Hepatocyte (in vitro differentiated cells): Measurements from ENCODE around the gene DEK. TPM values are rescaled to one million over a fixed set of nuclear protein-coding genes. Genes with fewer than 3 reads are reported as not detected.
"Not testable (repeated sequence)": the region's sequence is repeated elsewhere in the genome, so short reads cannot be mapped to it uniquely, and the experiment has no call there.

Source experiments
- DNase-seq: peaks from one replicate; pipeline ENCODE4 v3.0.0-alpha.2; 2016; ENCODE audit warnings: low spot score
- H2AFZ ChIP-seq: fragments of 200-600 bp; sonication (generic); 2 replicates; pipeline ENCODE4 v1.6.0; 2016; ENCODE audit warnings: antibody characterized with exemption, mild to moderate bottlenecking
- H3K27ac ChIP-seq: fragments of 200-600 bp; sonication (generic); 2 replicates; pipeline ENCODE4 v1.5.1; 2016; ENCODE audit warnings: mild to moderate bottlenecking
- H3K27me3 ChIP-seq: fragments of 200-600 bp; sonication (generic); 2 replicates; pipeline ENCODE4 v1.6.1; 2016
- H3K36me3 ChIP-seq: fragments of 200-600 bp; sonication (generic); replicated peaks from 2 replicates; pipeline ENCODE4 v1.5.1; 2016; ENCODE audit warnings: low read depth; ENCODE audit not compliant: insufficient read depth
- H3K4me1 ChIP-seq: fragments of 200-600 bp; sonication (generic); 2 replicates; pipeline ENCODE4 v1.5.1; 2016; ENCODE audit warnings: mild to moderate bottlenecking, moderate library complexity; ENCODE audit not compliant: insufficient read depth
- H3K4me2 ChIP-seq: fragments of 200-600 bp; sonication (generic); 2 replicates; pipeline ENCODE4 v1.6.0; 2016
- H3K4me3 ChIP-seq: fragments of 200-600 bp; sonication (generic); 2 replicates; pipeline ENCODE4 v1.5.1; 2016; ENCODE audit warnings: mild to moderate bottlenecking
- H3K79me2 ChIP-seq: fragments of 200-600 bp; sonication (generic); 2 replicates; pipeline ENCODE4 v1.6.0; 2017; ENCODE audit warnings: mild to moderate bottlenecking
- H3K9me2 ChIP-seq: fragments of 200-600 bp; sonication (generic); replicated peaks from 2 replicates; pipeline ENCODE4 v1.6.0; 2017; ENCODE audit warnings: mild to moderate bottlenecking; ENCODE audit not compliant: insufficient read depth
- H3K9me3 ChIP-seq: fragments of 200-600 bp; sonication (generic); 2 replicates; pipeline ENCODE4 v1.5.1; 2016; ENCODE audit warnings: low read depth, mild to moderate bottlenecking
- H4K20me1 ChIP-seq: fragments of 200-600 bp; sonication (generic); 2 replicates; pipeline ENCODE4 v1.6.0; 2016; ENCODE audit warnings: mild to moderate bottlenecking; ENCODE audit not compliant: insufficient read depth, poor library complexity, severe bottlenecking
- CTCF ChIP-seq: fragments of 200-600 bp; sonication (generic); IDR thresholded peaks from 2 replicates; pipeline ENCODE4 v1.5.1; 2016; ENCODE audit warnings: antibody characterized with exemption, mild to moderate bottlenecking; ENCODE audit not compliant: poor library complexity
- EZH2 ChIP-seq: fragments of 200-600 bp; sonication (generic); IDR thresholded peaks from 2 replicates; pipeline ENCODE4 v1.6.1; 2016; ENCODE audit warnings: antibody characterized with exemption, mild to moderate bottlenecking, borderline replicate concordance
- EZH2phosphoT487 ChIP-seq: fragments of 200-600 bp; sonication (generic); IDR thresholded peaks from one replicate; pipeline ENCODE4 v1.6.1; 2018; ENCODE audit warnings: antibody characterized with exemption, mild to moderate bottlenecking, low read depth, moderate library complexity; ENCODE audit not compliant: unreplicated experiment, severe bottlenecking
- WGBS: methylation state at CpG from one replicate; pipeline ENCODE4 v1.1.6; 2016; ENCODE audit warnings: low lambda C conversion rate; ENCODE audit errors: missing lambda C conversion rate; 5-methylcytosine and 5-hydroxymethylcytosine counted together
- polyA plus RNA-seq: library from polyadenylated mRNA; unstranded; fragments of >200 nt; fragmentation: Nextera tagmentation; extraction: Ambion mirVana; gene quantifications from 2 replicates; pipeline ENCODE4 v1.2.1, GENCODE V29; 2016
- total RNA-seq: library from RNA; depleted of rRNA; stranded (reverse); fragments of >200 nt; gene quantifications from 2 replicates; pipeline ENCODE4 v1.2.3, GENCODE V29; 2014

DEK gene
- total and polyA plus RNA-seq, 2 experiments from 2014 or later, result 39.9 to 81.3 TPM

- Histone ChIP-seq H3K36me3 (no peaks in the 10 kb centered on the region), H3K4me1 (no peaks in the 10 kb centered on the region), H3K27ac (no peak overlapping the region), H3K9me3 (no peaks in the 10 kb centered on the region), H4K20me1 (no peaks in the 10 kb centered on the region), H3K9me2 (no peaks in the 10 kb centered on the region), H3K4me2 (no peak overlapping the region), H2AFZ (no peak overlapping the region), H3K4me3 (no peak overlapping the region), H3K27me3 (no peaks in the 10 kb centered on the region), H3K79me2 (peaks cover 43% of the 10 kb centered on the region)
- TF ChIP-seq EZH2 (no peak), EZH2phosphoT487 (no peak), CTCF (no peak)
- DNase-seq, result no peak
- WGBS, result 56% methylated on average over 2 of the region's 2 CpGs
Observed at GRCh38 chr6:18240230-18240629, 24.1 kb downstream of the DEK start.

- DNase-seq, result no peak
Observed at GRCh38 chr6:18237167-18237566, 27.2 kb downstream of the DEK start.

GRCh38 chr6:18235524-18235923 is 28.8 kb downstream of the DEK start:
- 99% methylated on average over 3 of the region's 3 CpGs for WGBS
- no peak overlapping the region for H2AFZ ChIP-seq
- H3K79me2 ChIP-seq, result peaks cover 44% of the 10 kb centered on the region
- H3K4me3 ChIP-seq, result no peak overlapping the region
- no peak overlapping the region for H3K4me2 ChIP-seq
- H3K4me1 ChIP-seq, result no peaks in the 10 kb centered on the region
- no peak overlapping the region for H3K27ac ChIP-seq
- H4K20me1 ChIP-seq, result no peaks in the 10 kb centered on the region
- H3K9me3 ChIP-seq, result peaks cover 3% of the 10 kb centered on the region
- H3K36me3 ChIP-seq, result no peaks in the 10 kb centered on the region
- no peaks in the 10 kb centered on the region for H3K27me3 ChIP-seq
- no peak for DNase-seq
- no peaks in the 10 kb centered on the region for H3K9me2 ChIP-seq
- no peak for TF ChIP-seq EZH2

More at GRCh38 chr6:18237167-18237566, 27.2 kb downstream of the DEK start:
- peaks cover 46% of the 10 kb centered on the region for H3K79me2 ChIP-seq
- no peaks in the 10 kb centered on the region for H3K9me2 ChIP-seq
- H3K27ac ChIP-seq, result no peak overlapping the region
- TF ChIP-seq EZH2phosphoT487 (no peak), EZH2 (no peak), CTCF (no peak)
- no peak overlapping the region for H2AFZ ChIP-seq
- 100% methylated on average over 1 of the region's 1 CpG for WGBS
- H3K4me1 ChIP-seq, result no peaks in the 10 kb centered on the region
- H3K9me3 ChIP-seq, result peaks cover 3% of the 10 kb centered on the region
- no peaks in the 10 kb centered on the region for H3K27me3 ChIP-seq
- no peaks in the 10 kb centered on the region for H3K36me3 ChIP-seq
- no peak overlapping the region for H3K4me3 ChIP-seq
- H4K20me1 ChIP-seq, result no peaks in the 10 kb centered on the region
- H3K4me2 ChIP-seq, result no peak overlapping the region

- DNase-seq, result no peak
- Histone ChIP-seq H3K9me2 (no peaks in the 10 kb centered on the region), H4K20me1 (no peaks in the 10 kb centered on the region), H3K4me1 (no peaks in the 10 kb centered on the region), H3K27ac (no peak overlapping the region), H3K79me2 (peaks cover 37% of the 10 kb centered on the region), H3K4me2 (no peak overlapping the region), H3K36me3 (no peaks in the 10 kb centered on the region), H3K9me3 (peaks cover 3% of the 10 kb centered on the region), H3K27me3 (no peaks in the 10 kb centered on the region), H2AFZ (no peak overlapping the region), H3K4me3 (no peak overlapping the region)
- TF ChIP-seq EZH2 (no peak), CTCF (no peak), EZH2phosphoT487 (no peak)
- 100% methylated on average over 1 of the region's 1 CpG for WGBS
Observed at GRCh38 chr6:18234564-18234963, 29.8 kb downstream of the DEK start.

- WGBS, result 100% methylated on average over 4 of the region's 4 CpGs
- DNase-seq, H3K27me3 ChIP-seq, H3K4me3 ChIP-seq, H2AFZ ChIP-seq, H3K27ac ChIP-seq, H3K9me3 ChIP-seq, H3K4me1 ChIP-seq, H3K36me3 ChIP-seq, H3K4me2 ChIP-seq, H3K9me2 ChIP-seq, H4K20me1 ChIP-seq: not testable (repeated sequence)
- H3K79me2 ChIP-seq, result peaks cover 34% of the 10 kb centered on the region
Observed at GRCh38 chr6:18233770-18234169, 30.6 kb downstream of the DEK start.

- not testable (repeated sequence) for H2AFZ ChIP-seq, H4K20me1 ChIP-seq, H3K9me2 ChIP-seq, H3K27me3 ChIP-seq, H3K4me1 ChIP-seq, H3K9me3 ChIP-seq, H3K4me2 ChIP-seq, H3K4me3 ChIP-seq, H3K36me3 ChIP-seq, DNase-seq, H3K27ac ChIP-seq
- WGBS, result 95% methylated on average over 7 of the region's 7 CpGs
- peaks cover 34% of the 10 kb centered on the region for H3K79me2 ChIP-seq
Observed at GRCh38 chr6:18231856-18232255, 32.5 kb downstream of the DEK start.
